PC-9 (cell line): ENCODE data around the gene KLK11. TPM values are rescaled to one million over a fixed set of nuclear protein-coding genes. Genes with fewer than 3 reads are reported as not detected.

Experiments
- BruUV-seq: library from RNA; stranded (reverse); fragments of 400-500 nt; replicated peaks from 2 replicates; lab custom pipeline; 2021; lab: Mats Ljungman, UMichigan
- CTCF ChIA-PET: fragments of 300-600 bp; sonication (Branson Sonifier 250); formaldehyde crosslinking; loops from one replicate; lab custom pipeline; 2022; ENCODE audit warnings: antibody characterized with exemption; lab: Charles Lee
- POLR2A ChIA-PET: fragments of 300-600 bp; sonication (Branson Sonifier 250); formaldehyde crosslinking; loops from one replicate; lab custom pipeline; 2022; ENCODE audit warnings: antibody characterized with exemption; ENCODE audit not compliant: unreplicated experiment; lab: Charles Lee
- DNase-seq, 2 experiments: peaks; one replicate each; pipeline versions ENCODE4 v3.0.0 to v3.0.0-alpha.2; 2015 to 2022; ENCODE audit warnings: mixed read lengths in 1 of 2
- H2AFZ ChIP-seq: fragments of 200-600 bp; sonication (generic); 2 replicates; pipeline ENCODE4 v1.8.1; 2017; ENCODE audit warnings: antibody characterized with exemption
- H3F3A ChIP-seq: fragments of 200-600 bp; sonication (generic); 2 replicates; pipeline ENCODE4 v1.8.1; 2017; ENCODE audit warnings: antibody characterized with exemption, mild to moderate bottlenecking, low read depth; ENCODE audit not compliant: insufficient read depth
- H3K27ac ChIP-seq: fragments of 200-600 bp; sonication (generic); 2 replicates; pipeline ENCODE4 v1.6.1; 2016; ENCODE audit warnings: mixed run types
- H3K27me3 ChIP-seq: fragments of 200-600 bp; sonication (generic); 2 replicates; pipeline ENCODE4 v1.6.1; 2016; ENCODE audit warnings: low read depth, mixed run types; ENCODE audit not compliant: insufficient read depth
- H3K36me3 ChIP-seq: fragments of 200-600 bp; sonication (generic); 2 replicates; pipeline ENCODE4 v1.6.1; 2016; ENCODE audit warnings: low read depth, mixed run types
- H3K4me1 ChIP-seq: fragments of 200-600 bp; sonication (generic); replicated peaks from 2 replicates; pipeline ENCODE4 v1.6.1; 2016; ENCODE audit warnings: mixed run types; ENCODE audit not compliant: insufficient read depth
- H3K4me2 ChIP-seq: fragments of 200-600 bp; sonication (generic); 2 replicates; pipeline ENCODE4 v1.6.1; 2017; ENCODE audit warnings: mixed run types
- H3K4me3 ChIP-seq: fragments of 200-600 bp; sonication (generic); 2 replicates; pipeline ENCODE4 v1.6.1; 2016; ENCODE audit warnings: mixed run types
- H3K79me2 ChIP-seq: fragments of 200-600 bp; sonication (generic); 2 replicates; pipeline ENCODE4 v1.6.1; 2017; ENCODE audit warnings: low read depth, mixed run types
- H3K9me2 ChIP-seq: fragments of 200-600 bp; sonication (generic); 2 replicates; pipeline ENCODE4 v1.8.1; 2017; ENCODE audit warnings: mild to moderate bottlenecking; ENCODE audit not compliant: insufficient read depth
- H3K9me3 ChIP-seq: fragments of 200-600 bp; sonication (generic); 2 replicates; pipeline ENCODE4 v1.8.1; 2016; ENCODE audit warnings: low read depth; ENCODE audit not compliant: insufficient read depth
- H4K20me1 ChIP-seq: fragments of 200-600 bp; sonication (generic); 2 replicates; pipeline ENCODE4 v1.8.1; 2017; ENCODE audit not compliant: insufficient read depth
- EZH2 ChIP-seq: fragments of 200-600 bp; sonication (generic); IDR thresholded peaks from 2 replicates; pipeline ENCODE4 v1.8.0; 2017; ENCODE audit warnings: antibody characterized with exemption, low read depth
- intact Hi-C: fragments of 100-400 bp; cut with micrococcal nuclease; formaldehyde crosslinking; loops from one replicate; pipeline ENCODE4 v1.10.0; 2022; ENCODE audit not compliant: unreplicated experiment
- total RNA-seq: library from RNA; stranded (reverse); gene quantifications from 2 replicates; pipeline ENCODE4 v1.2.3, GENCODE V29; 2021
- TF ChIP-seq, protein P1 (sequence below): fragments of 200-600 bp; sonication (generic); conservative IDR thresholded peaks from 2 replicates; pipeline ENCODE4 v1.6.1; 2017; ENCODE audit warnings: mixed run types, antibody characterized with exemption, mild to moderate bottlenecking, moderate library complexity

Gene KLK11
- total RNA-seq, 1 experiment from 2014 or later = 1.5 TPM

DNA sequence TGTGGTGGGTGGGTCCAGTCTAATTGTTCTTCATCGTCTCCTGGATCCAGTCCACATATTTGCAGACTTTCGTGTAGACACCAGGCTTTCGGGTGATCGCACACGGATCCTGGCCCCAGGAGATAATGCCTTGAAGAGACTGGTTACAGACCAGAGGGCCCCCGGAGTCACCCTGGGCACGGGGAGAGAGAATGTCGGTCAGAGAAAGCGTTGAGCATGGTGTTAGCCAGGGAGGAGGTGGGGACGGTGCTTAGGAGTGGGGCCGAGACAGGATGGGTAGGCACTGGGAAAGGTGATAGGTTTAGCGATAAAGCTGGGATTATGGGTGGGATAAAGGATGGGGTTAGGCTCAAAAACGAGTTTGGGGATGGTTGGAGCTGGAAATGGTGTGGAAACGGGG is 3.9 kb downstream of the KLK11 start:
- DNase-seq = no peak
- no peak overlapping the region for H2AFZ ChIP-seq
- peaks cover 13% of the 10 kb centered on the region; the same call in 1 of the 2 replicates for H3K27me3 ChIP-seq
- TF ChIP-seq, protein P1, sequence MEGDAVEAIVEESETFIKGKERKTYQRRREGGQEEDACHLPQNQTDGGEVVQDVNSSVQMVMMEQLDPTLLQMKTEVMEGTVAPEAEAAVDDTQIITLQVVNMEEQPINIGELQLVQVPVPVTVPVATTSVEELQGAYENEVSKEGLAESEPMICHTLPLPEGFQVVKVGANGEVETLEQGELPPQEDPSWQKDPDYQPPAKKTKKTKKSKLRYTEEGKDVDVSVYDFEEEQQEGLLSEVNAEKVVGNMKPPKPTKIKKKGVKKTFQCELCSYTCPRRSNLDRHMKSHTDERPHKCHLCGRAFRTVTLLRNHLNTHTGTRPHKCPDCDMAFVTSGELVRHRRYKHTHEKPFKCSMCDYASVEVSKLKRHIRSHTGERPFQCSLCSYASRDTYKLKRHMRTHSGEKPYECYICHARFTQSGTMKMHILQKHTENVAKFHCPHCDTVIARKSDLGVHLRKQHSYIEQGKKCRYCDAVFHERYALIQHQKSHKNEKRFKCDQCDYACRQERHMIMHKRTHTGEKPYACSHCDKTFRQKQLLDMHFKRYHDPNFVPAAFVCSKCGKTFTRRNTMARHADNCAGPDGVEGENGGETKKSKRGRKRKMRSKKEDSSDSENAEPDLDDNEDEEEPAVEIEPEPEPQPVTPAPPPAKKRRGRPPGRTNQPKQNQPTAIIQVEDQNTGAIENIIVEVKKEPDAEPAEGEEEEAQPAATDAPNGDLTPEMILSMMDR = no peak
- no peak for TF ChIP-seq EZH2
- peaks cover 33% of the 10 kb centered on the region for H3F3A ChIP-seq
- ChIA-PET POLR2A (no interaction called here), CTCF (no interaction called here)
- H3K27ac ChIP-seq = no peak overlapping the region
- H4K20me1 ChIP-seq = no peaks in the 10 kb centered on the region
- H3K36me3 ChIP-seq = no peaks in the 10 kb centered on the region
- H3K4me3 ChIP-seq = no peak overlapping the region
- peaks cover 19% of the 10 kb centered on the region for H3K4me1 ChIP-seq
- H3K9me3 ChIP-seq = no peaks in the 10 kb centered on the region
- H3K9me2 ChIP-seq = no peaks in the 10 kb centered on the region
- no peak overlapping the region for H3K4me2 ChIP-seq
- H3K79me2 ChIP-seq = no peaks in the 10 kb centered on the region
- no TSS peak for BruUV-seq
- intact Hi-C loops = no loop called here

DNA sequence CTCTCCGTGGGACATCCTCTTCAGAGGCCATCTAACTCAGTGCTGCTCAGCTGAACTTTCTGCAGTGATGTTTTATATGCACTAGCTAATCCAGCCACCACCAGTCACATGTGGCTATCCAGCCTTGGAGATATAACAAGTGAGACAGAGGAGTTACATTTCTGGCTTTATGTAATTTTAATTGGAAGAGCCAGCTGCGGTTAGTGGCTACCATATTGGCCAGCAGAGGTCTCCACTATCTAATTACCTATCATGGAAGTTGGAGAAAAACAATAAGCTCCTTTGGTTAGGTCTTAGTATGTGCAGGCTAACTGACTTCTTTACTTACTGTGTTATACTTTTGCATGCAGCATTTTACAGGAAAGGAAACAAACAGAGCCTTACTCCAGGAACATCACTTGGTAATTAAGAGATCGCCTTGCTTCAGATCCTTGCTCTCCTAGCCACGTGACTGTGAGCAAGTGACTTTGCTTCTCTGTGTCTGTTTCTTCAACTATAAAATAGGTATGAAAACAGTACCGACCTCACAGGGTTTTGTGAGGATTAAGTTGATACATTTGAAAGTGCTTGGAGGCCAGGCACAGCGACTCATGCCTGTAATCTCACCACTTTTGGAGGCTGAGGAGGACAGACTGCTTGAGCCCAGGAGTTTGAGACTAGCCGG is 5.3 kb downstream of the KLK11 start:
- TF ChIP-seq EZH2 = no peak
- TF ChIP-seq, protein P1 = peak; percentile 85
- H3K27me3 ChIP-seq = peaks cover 13% of the 10 kb centered on the region; the same call in 1 of the 2 replicates
- peaks cover 38% of the 10 kb centered on the region for H3F3A ChIP-seq
- peak; percentile 40 to 70 for DNase-seq
- H4K20me1 ChIP-seq = no peaks in the 10 kb centered on the region
- POLR2A ChIA-PET = interaction anchor here (0.6 to 0.7 kb wide), 7 partner anchors 18 to 505 kb away, joined by 3 to 23 read pairs (median 4); no protein-coding TSS in a partner anchor
- peaks cover 19% of the 10 kb centered on the region for H3K4me1 ChIP-seq
- H3K79me2 ChIP-seq = no peaks in the 10 kb centered on the region
- H3K36me3 ChIP-seq = no peaks in the 10 kb centered on the region
- no peaks in the 10 kb centered on the region for H3K9me3 ChIP-seq
- intact Hi-C loops = loop anchor here (1.0 kb wide), 1 partner anchor 73 kb away; no protein-coding TSS in a partner anchor
- H2AFZ ChIP-seq = no peak overlapping the region
- CTCF ChIA-PET = interaction anchor here (0.5 to 1.0 kb wide), 7 partner anchors 19 to 563 kb away, joined by 3 to 14 read pairs (median 6); no protein-coding TSS in a partner anchor
- no peak overlapping the region for H3K27ac ChIP-seq
- BruUV-seq = no TSS peak
- H3K4me2 ChIP-seq = no peak overlapping the region
- no peaks in the 10 kb centered on the region for H3K9me2 ChIP-seq
- H3K4me3 ChIP-seq = no peak overlapping the region

DNA sequence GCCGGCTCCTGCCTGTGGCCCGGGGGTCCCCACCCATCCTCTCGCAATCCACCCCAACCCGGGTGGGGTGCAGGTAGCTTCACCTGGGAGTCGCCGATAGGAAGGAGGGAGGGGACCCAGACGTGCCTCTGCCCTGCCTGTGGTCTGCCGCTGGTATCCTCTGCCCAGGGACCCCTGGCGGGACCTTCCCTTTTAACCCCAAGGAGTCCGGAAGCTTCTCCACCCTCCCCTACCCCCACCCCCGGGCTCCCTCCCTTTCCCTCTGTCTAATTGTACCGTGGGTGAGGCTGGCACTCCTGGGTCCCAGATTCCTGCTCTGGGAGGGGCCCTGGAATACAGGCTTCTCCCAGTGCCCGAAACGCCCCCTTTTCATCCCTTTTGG is 6.9 kb downstream of the KLK11 start, which contains the start of gene KLK10:
Gene KLK10, minus strand, starts transcription at position 166 of the 382 bp plus-strand sequence. CDS start 579 bp downstream, outside the sequence.
- no TSS peak for BruUV-seq
- intact Hi-C loops = loop anchor here (5.0 to 10.0 kb wide), 3 partner anchors 148 to 315 kb away; no protein-coding TSS in a partner anchor

More for the DNA sequence above, 6.9 kb downstream of the KLK11 start, which contains the start of gene KLK10:
- Histone ChIP-seq H2AFZ (peak within 1 kb of the TSS; percentile 90), H3K9me3 (no peaks in the 10 kb centered on the region), H3K27me3 (no peaks in the 10 kb centered on the region), H3K79me2 (no peaks in the 10 kb centered on the region), H3K27ac (peak within 1 kb of the TSS; percentile 81), H3K4me3 (peak within 1 kb of the TSS; percentile 79), H3K36me3 (no peaks in the 10 kb centered on the region), H3K4me2 (peak within 1 kb of the TSS; percentile 95), H3F3A (peaks cover 38% of the 10 kb centered on the region), H3K4me1 (peaks cover 19% of the 10 kb centered on the region), H4K20me1 (no peaks in the 10 kb centered on the region), H3K9me2 (no peaks in the 10 kb centered on the region)
- no peak for DNase-seq
- ChIA-PET CTCF (interaction anchor here (0.6 kb wide), 1 partner anchor 99 kb away, joined by 6 read pairs; no protein-coding TSS in a partner anchor), POLR2A (interaction anchor here (0.6 to 1.9 kb wide), 6 partner anchors 17 to 71 kb away, joined by 4 to 23 read pairs (median 7); partner anchors contain the start of gene KLK8)
- TF ChIP-seq, protein P1 = no peak
- no peak for TF ChIP-seq EZH2
